SU-DHL-6 (cell line): Measurements from ENCODE around the gene HM13.
A peak's percentile ranks its signal among the peaks of the same experiment; 100 is the strongest.

ENCODE experiments used
- H2AFZ ChIP-seq: fragments of 200-600 bp; sonication (generic); 2 replicates; pipeline ENCODE4 v1.6.1; 2014; ENCODE audit warnings: low read depth, mild to moderate bottlenecking, moderate library complexity, mixed read lengths, antibody characterized with exemption, low read length; ENCODE audit not compliant: severe bottlenecking
- H3F3A ChIP-seq: fragments of 200-600 bp; shearing (Covaris generic); 2 replicates; pipeline ENCODE4 v1.6.0; 2016; ENCODE audit warnings: antibody characterized with exemption, mild to moderate bottlenecking; ENCODE audit not compliant: insufficient read depth
- H3K27ac ChIP-seq: fragments of 200-600 bp; sonication (generic); 2 replicates; pipeline ENCODE4 v1.5.1; 2016; ENCODE audit warnings: low read depth, mild to moderate bottlenecking, low read length, moderate library complexity, mixed read lengths
- H3K27me3 ChIP-seq: fragments of 200-600 bp; sonication (generic), shearing (Covaris generic); 2 replicates; pipeline ENCODE4 v1.6.0; 2014; ENCODE audit warnings: mild to moderate bottlenecking, low read length
- H3K36me3 ChIP-seq: fragments of 200-600 bp; sonication (generic); 2 replicates; pipeline ENCODE4 v1.6.1; 2014; ENCODE audit warnings: mild to moderate bottlenecking, low read length, mixed read lengths
- H3K4me2 ChIP-seq: fragments of 300-600, 200-600 bp; shearing (Covaris generic), sonication (generic); 2 replicates; pipeline ENCODE4 v1.6.0; 2014; ENCODE audit warnings: low read length, low read depth, mild to moderate bottlenecking; ENCODE audit not compliant: poor library complexity, severe bottlenecking
- H3K4me3 ChIP-seq: fragments of 200-600 bp; sonication (generic); 2 replicates; pipeline ENCODE4 v1.5.1; 2014; ENCODE audit warnings: antibody characterized with exemption, low read length, mild to moderate bottlenecking, mixed read lengths; ENCODE audit not compliant: insufficient read depth, poor library complexity, severe bottlenecking
- H3K79me2 ChIP-seq: fragments of 200-600 bp; sonication (generic); 2 replicates; pipeline ENCODE4 v1.6.1; 2014; ENCODE audit warnings: mild to moderate bottlenecking, low read length, moderate library complexity; ENCODE audit not compliant: insufficient read depth
- H3K9ac ChIP-seq: fragments of 200-600 bp; sonication (generic); 2 replicates; pipeline ENCODE4 v1.7.0; 2014; ENCODE audit warnings: mild to moderate bottlenecking, low read length
- H3K9me2 ChIP-seq: fragments of 200-600 bp; sonication (generic); replicated peaks from 2 replicates; pipeline ENCODE4 v1.6.1; 2014; ENCODE audit warnings: low read length; ENCODE audit not compliant: insufficient read depth
- H3K9me3 ChIP-seq: fragments of 200-600 bp; sonication (generic); 2 replicates; pipeline ENCODE4 v1.6.1; 2014; ENCODE audit warnings: low read length, mixed read lengths; ENCODE audit not compliant: insufficient read depth
- H4K20me1 ChIP-seq: fragments of 200-600 bp; sonication (generic); 2 replicates; pipeline ENCODE4 v1.6.1; 2014; ENCODE audit warnings: low read depth, mild to moderate bottlenecking, antibody characterized with exemption, low read length, moderate library complexity, mixed read lengths
- CTCF ChIP-seq: fragments of 200-600 bp; sonication (generic); IDR thresholded peaks from one replicate; pipeline ENCODE4 v1.5.1; 2017; ENCODE audit warnings: antibody characterized with exemption, mild to moderate bottlenecking, low read length, moderate library complexity; ENCODE audit not compliant: insufficient read depth, poor library complexity, severe bottlenecking
- EZH2phosphoT487 ChIP-seq: fragments of 200-600 bp; sonication (generic), shearing (Covaris generic); conservative IDR thresholded peaks from 2 replicates; pipeline ENCODE4 v1.6.1; 2018; ENCODE audit warnings: mild to moderate bottlenecking, antibody characterized with exemption, low read length, moderate library complexity, mixed read lengths

The HM13 gene

GRCh38 chr20:31581391-31581790, 67.1 kb downstream of the HM13 start:
- Histone ChIP-seq H3K9me3 (no peaks in the 10 kb centered on the region), H2AFZ (no peak overlapping the region), H3K9me2 (no peaks in the 10 kb centered on the region), H3K27ac (no peak overlapping the region), H3K9ac (no peak overlapping the region), H3K4me2 (no peak overlapping the region), H3K4me3 (no peak overlapping the region), H3K36me3 (no peaks in the 10 kb centered on the region), H3K79me2 (no peaks in the 10 kb centered on the region), H4K20me1 (no peaks in the 10 kb centered on the region), H3K27me3 (no peaks in the 10 kb centered on the region), H3F3A (no peaks in the 10 kb centered on the region)
- TF ChIP-seq CTCF = no peak
- TF ChIP-seq EZH2phosphoT487 = no peak

- H3F3A ChIP-seq = no peaks in the 10 kb centered on the region
- no peak overlapping the region for H3K4me3 ChIP-seq
- H3K4me2 ChIP-seq = peak overlapping the region; percentile 34
- no peaks in the 10 kb centered on the region for H3K27me3 ChIP-seq
- H3K79me2 ChIP-seq = no peaks in the 10 kb centered on the region
- H3K9me3 ChIP-seq = no peaks in the 10 kb centered on the region
- TF ChIP-seq EZH2phosphoT487 (peak; percentile 95; the same call in 1 of the 2 replicates), CTCF (no peak)
- H3K9me2 ChIP-seq = no peaks in the 10 kb centered on the region
- no peaks in the 10 kb centered on the region for H3K36me3 ChIP-seq
- H2AFZ ChIP-seq = no peak overlapping the region
- H4K20me1 ChIP-seq = no peaks in the 10 kb centered on the region
- no peak overlapping the region for H3K9ac ChIP-seq
- no peak overlapping the region for H3K27ac ChIP-seq
These were observed 73.5 kb downstream of the HM13 start for GRCh38 chr20:31587545-31588389.

- Histone ChIP-seq H4K20me1 (no peaks in the 10 kb centered on the region), H3K27me3 (no peaks in the 10 kb centered on the region), H3K36me3 (no peaks in the 10 kb centered on the region), H3K9me2 (no peaks in the 10 kb centered on the region), H3K9ac (no peak overlapping the region), H3K79me2 (no peaks in the 10 kb centered on the region), H2AFZ (no peak overlapping the region), H3K9me3 (no peaks in the 10 kb centered on the region), H3K4me2 (no peak overlapping the region), H3K4me3 (no peak overlapping the region), H3F3A (no peaks in the 10 kb centered on the region), H3K27ac (no peak overlapping the region)
- TF ChIP-seq EZH2phosphoT487 = no peak
These were observed 76.5 kb downstream of the HM13 start for GRCh38 chr20:31590717-31591225.
